Measurements from ENCODE around the gene HNRNPK. TPM values are rescaled to one million over a fixed set of nuclear protein-coding genes. Genes with fewer than 3 reads are reported as not detected.

The HNRNPK gene
- total RNA-seq, 4 donors from 2014 or later: 398 to 596 (median 550) TPM

- intact Hi-C loops (cut with DNase I): loop anchor here (5.0 kb wide), 1 partner anchor 193 kb away; no protein-coding TSS in a partner anchor
- peak overlapping the region; percentile 98 to 99 (median 99) for H3K27ac ChIP-seq (replicated peaks in 1 of 4)
- peak; percentile 96 for DNase-seq (ENCODE audit: extremely low spot score)
- under 1% methylated on average over 32 of the region's 55 CpGs for WGBS
- H3K36me3 ChIP-seq: peaks cover 29 to 40% (median 32%) of the 10 kb centered on the region in 4 donors
- H3K9me3 ChIP-seq: no peaks in the 10 kb centered on the region
- H3K4me3 ChIP-seq: peak overlapping the region; percentile 76 to 97 (median 88)
- peaks cover 40 to 56% (median 51%) of the 10 kb centered on the region in 4 donors for H3K4me1 ChIP-seq
- no peaks in the 10 kb centered on the region for H3K27me3 ChIP-seq
- TF ChIP-seq POLR2AphosphoS5 (IDR thresholded peaks at IDR 0.05) (peak in 1 of 2 donors; percentile 72), EP300 (IDR thresholded peaks at IDR 0.05) (no peak)
Measured at GRCh38 chr9:83978992-83979811, 813 bp downstream of the HNRNPK start.

GRCh38 chr9:83977196-83977595 is 2.8 kb downstream of the HNRNPK start:
- Histone ChIP-seq H3K36me3 (peaks cover 48 to 60% (median 52%) of the 10 kb centered on the region in 4 donors), H3K4me3 (peak overlapping the region; percentile 76 to 97 (median 88)), H3K9me3 (no peaks in the 10 kb centered on the region), H3K27me3 (no peaks in the 10 kb centered on the region), H3K4me1 (peaks cover 40 to 70% (median 46%) of the 10 kb centered on the region in 4 donors), H3K27ac (replicated peaks in 1 of 4) (peak overlapping the region in 1 of 4 donors; percentile 99)
- no peak for DNase-seq (ENCODE audit: extremely low spot score)
- intact Hi-C loops (cut with DNase I): loop anchor here (5.0 kb wide), 1 partner anchor 195 kb away; no protein-coding TSS in a partner anchor
- TF ChIP-seq POLR2A (IDR thresholded peaks at IDR 0.05; ENCODE audit: low read depth) (no peak), POLR2AphosphoS5 (IDR thresholded peaks at IDR 0.05) (no peak), EP300 (IDR thresholded peaks at IDR 0.05) (no peak), CTCF (IDR thresholded peaks at IDR 0.05) (no peak)
- WGBS: 67% methylated on average over 1 of the region's 1 CpG

- H3K4me1 ChIP-seq: peaks cover 34 to 63% (median 37%) of the 10 kb centered on the region in 4 donors
- H3K4me3 ChIP-seq: no peak overlapping the region
- no peak overlapping the region for H3K27ac ChIP-seq (replicated peaks in 1 of 4)
- intact Hi-C loops (cut with DNase I): loop anchor here (5.0 kb wide), 1 partner anchor 196 kb away; no protein-coding TSS in a partner anchor
- no peaks in the 10 kb centered on the region for H3K27me3 ChIP-seq
- TF ChIP-seq CTCF (IDR thresholded peaks at IDR 0.05) (no peak), EP300 (IDR thresholded peaks at IDR 0.05) (no peak), POLR2A (IDR thresholded peaks at IDR 0.05; ENCODE audit: low read depth) (no peak), POLR2AphosphoS5 (IDR thresholded peaks at IDR 0.05) (no peak)
- H3K36me3 ChIP-seq: peaks cover 57 to 68% (median 60%) of the 10 kb centered on the region in 4 donors
- WGBS: 67% methylated on average over 2 of the region's 2 CpGs
- no peak for DNase-seq (ENCODE audit: extremely low spot score)
- H3K9me3 ChIP-seq: no peaks in the 10 kb centered on the region
Measured at GRCh38 chr9:83976372-83976771, 3.6 kb downstream of the HNRNPK start.

DNA sequence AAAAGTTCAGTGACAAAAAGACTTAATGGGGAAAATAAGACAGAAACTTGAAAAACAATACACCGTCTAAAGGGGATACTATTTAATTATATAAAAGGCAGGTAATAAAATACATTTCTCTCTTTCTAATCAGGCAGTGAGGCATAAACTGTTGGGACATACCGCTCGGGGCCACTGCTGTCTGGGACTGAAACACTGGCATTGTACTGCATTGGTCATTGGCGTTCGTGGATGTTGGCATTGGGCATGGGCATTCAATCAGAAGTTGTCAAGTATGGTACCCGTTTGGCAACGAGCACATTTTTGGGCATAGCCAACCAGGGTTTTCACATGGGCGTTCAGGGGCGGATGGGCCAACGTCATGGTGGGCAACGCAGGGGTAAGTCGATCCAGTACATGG is 4.7 kb downstream of the HNRNPK start:
- intact Hi-C loops (cut with DNase I): loop anchor here (5.0 kb wide), 1 partner anchor 197 kb away; no protein-coding TSS in a partner anchor
- no peak for TF ChIP-seq CTCF (IDR thresholded peaks at IDR 0.05)
- TF ChIP-seq EP300 (IDR thresholded peaks at IDR 0.05): no peak
- TF ChIP-seq POLR2A (IDR thresholded peaks at IDR 0.05; ENCODE audit: low read depth): no peak
- TF ChIP-seq POLR2AphosphoS5 (IDR thresholded peaks at IDR 0.05): no peak
- 90% methylated on average over 12 of the region's 12 CpGs for WGBS
- no peaks in the 10 kb centered on the region for H3K27me3 ChIP-seq
- peaks cover 67 to 79% (median 71%) of the 10 kb centered on the region in 4 donors for H3K36me3 ChIP-seq
- H3K9me3 ChIP-seq: no peaks in the 10 kb centered on the region
- peaks cover 34 to 62% (median 36%) of the 10 kb centered on the region in 4 donors for H3K4me1 ChIP-seq
- DNase-seq (ENCODE audit: extremely low spot score): no peak
- no peak overlapping the region for H3K27ac ChIP-seq (replicated peaks in 1 of 4)
- H3K4me3 ChIP-seq: no peak overlapping the region

- peaks cover 26 to 50% (median 33%) of the 10 kb centered on the region in 4 donors for H3K4me1 ChIP-seq
- WGBS: 78% methylated on average over 2 of the region's 2 CpGs
- no peak overlapping the region for H3K27ac ChIP-seq (replicated peaks in 1 of 4)
- H3K36me3 ChIP-seq: peaks cover 86 to 100% (median 96%) of the 10 kb centered on the region in 4 donors
- H3K27me3 ChIP-seq: no peaks in the 10 kb centered on the region
- no peak overlapping the region for H3K4me3 ChIP-seq
- no peaks in the 10 kb centered on the region for H3K9me3 ChIP-seq
- TF ChIP-seq POLR2A (IDR thresholded peaks at IDR 0.05; ENCODE audit: low read depth) (no peak), POLR2AphosphoS5 (IDR thresholded peaks at IDR 0.05) (no peak), EP300 (IDR thresholded peaks at IDR 0.05) (no peak), CTCF (IDR thresholded peaks at IDR 0.05) (no peak)
- DNase-seq (ENCODE audit: extremely low spot score): no peak
- intact Hi-C loops (cut with DNase I): no loop called here
Measured at GRCh38 chr9:83972286-83972685, 7.7 kb downstream of the HNRNPK start.

Data from esophagus muscularis mucosa (tissue), 4 donors.